ENCODE data around the gene ITGA5.

The ITGA5 gene

GRCh38 chr12:54352022-54352531 is 67.0 kb downstream of the ITGA5 start:
- no peak for TF ChIP-seq CTCF (IDR thresholded peaks at IDR 0.05; ENCODE audit: low read depth, low read length, missing control alignments)
- H3K4me3 ChIP-seq (ENCODE audit: low read depth, low read length): peak overlapping the region; percentile 27
- in situ Hi-C loops (cut with HindIII; ENCODE audit: low sequenced_read_pairs): no loop called here
- peak; percentile 84 for DNase-seq (ENCODE audit: low read depth)

- in situ Hi-C loops (cut with HindIII; ENCODE audit: low sequenced_read_pairs): no loop called here
- no peak for DNase-seq (ENCODE audit: low read depth)
- no peak overlapping the region for H3K4me3 ChIP-seq (ENCODE audit: low read depth, low read length)
- no peak for TF ChIP-seq CTCF (IDR thresholded peaks at IDR 0.05; ENCODE audit: low read depth, low read length, missing control alignments)
Measured at GRCh38 chr12:54351341-54351740, 67.7 kb downstream of the ITGA5 start.

GRCh38 chr12:54350743-54351142 is 68.3 kb downstream of the ITGA5 start:
- no peak for TF ChIP-seq CTCF (IDR thresholded peaks at IDR 0.05; ENCODE audit: low read depth, low read length, missing control alignments)
- H3K4me3 ChIP-seq (ENCODE audit: low read depth, low read length): no peak overlapping the region
- no peak for DNase-seq (ENCODE audit: low read depth)
- in situ Hi-C loops (cut with HindIII; ENCODE audit: low sequenced_read_pairs): no loop called here

GRCh38 chr12:54349679-54350078 is 69.4 kb downstream of the ITGA5 start:
- no peak for TF ChIP-seq CTCF (IDR thresholded peaks at IDR 0.05; ENCODE audit: low read depth, low read length, missing control alignments)
- H3K4me3 ChIP-seq (ENCODE audit: low read depth, low read length): no peak overlapping the region
- in situ Hi-C loops (cut with HindIII; ENCODE audit: low sequenced_read_pairs): no loop called here
- DNase-seq (ENCODE audit: low read depth): no peak

GRCh38 chr12:54349036-54349435 is 70.0 kb downstream of the ITGA5 start:
- TF ChIP-seq CTCF (IDR thresholded peaks at IDR 0.05; ENCODE audit: low read depth, low read length, missing control alignments): no peak
- in situ Hi-C loops (cut with HindIII; ENCODE audit: low sequenced_read_pairs): no loop called here
- DNase-seq (ENCODE audit: low read depth): no peak
- no peak overlapping the region for H3K4me3 ChIP-seq (ENCODE audit: low read depth, low read length)
